GM23338 (cell line): ENCODE data around the gene GP5. TPM values are rescaled to one million over a fixed set of nuclear protein-coding genes. Genes with fewer than 3 reads are reported as not detected.

Experiments
- ATAC-seq: fragments of 200-7000 bp; cut with Tn5 transposase; 3 replicates; pipeline ENCODE4 v1.9.1; 2020
- DNase-seq: peaks from one replicate; pipeline ENCODE4 v3.0.0-alpha.2; 2015; ENCODE audit warnings: low spot score
- H2AFZ ChIP-seq: fragments of 200-600 bp; sonication (generic); 2 replicates; pipeline ENCODE4 v1.8.0; 2016; ENCODE audit warnings: antibody characterized with exemption, mild to moderate bottlenecking, moderate library complexity
- H3F3A ChIP-seq: fragments of 200-600 bp; sonication (generic); replicated peaks from 2 replicates; pipeline ENCODE4 v1.8.0; 2017; ENCODE audit warnings: antibody characterized with exemption, mixed run types, low read depth
- H3K27ac ChIP-seq: fragments of 200-600 bp; sonication (generic); 2 replicates; pipeline ENCODE4 v1.6.1; 2016; ENCODE audit warnings: low read depth
- H3K27me3 ChIP-seq: fragments of 200-600 bp; sonication (generic); 2 replicates; pipeline ENCODE4 v1.8.0; 2016; ENCODE audit warnings: mild to moderate bottlenecking, mixed run types, moderate library complexity; ENCODE audit not compliant: insufficient read depth
- H3K36me3 ChIP-seq: fragments of 200-600 bp; sonication (generic); 2 replicates; pipeline ENCODE4 v1.8.0; 2016; ENCODE audit warnings: mild to moderate bottlenecking; ENCODE audit not compliant: insufficient read depth
- H3K4me1 ChIP-seq: fragments of 200-600 bp; sonication (generic); 2 replicates; pipeline ENCODE4 v1.8.0; 2016; ENCODE audit warnings: mild to moderate bottlenecking, moderate library complexity; ENCODE audit not compliant: insufficient read depth
- H3K4me2 ChIP-seq: fragments of 200-600 bp; sonication (generic); 2 replicates; pipeline ENCODE4 v1.7.1; 2017; ENCODE audit warnings: mixed run types
- H3K4me3 ChIP-seq: fragments of 200-600 bp; sonication (generic); 2 replicates; pipeline ENCODE4 v1.6.1; 2016; ENCODE audit warnings: mixed run types
- H3K79me2 ChIP-seq: fragments of 200-600 bp; sonication (generic); replicated peaks from 2 replicates; pipeline ENCODE4 v1.8.0; 2017; ENCODE audit warnings: mild to moderate bottlenecking; ENCODE audit not compliant: insufficient read depth
- H3K9me2 ChIP-seq: fragments of 200-600 bp; sonication (generic); 2 replicates; pipeline ENCODE4 v1.8.0; 2017; ENCODE audit not compliant: insufficient read depth
- H4K20me1 ChIP-seq: fragments of 200-600 bp; sonication (generic); replicated peaks from 2 replicates; pipeline ENCODE4 v1.8.0; 2017; ENCODE audit warnings: mild to moderate bottlenecking; ENCODE audit not compliant: insufficient read depth
- H3K27ac Mint-ChIP-seq: 2 replicates; pipeline ENCODE4 v1.8.0; 2020; ENCODE audit warnings: inconsistent platforms, mild to moderate bottlenecking, moderate library complexity, mixed read lengths
- H3K27me3 Mint-ChIP-seq: 3 replicates; pipeline ENCODE4 v1.8.0; 2022; ENCODE audit warnings: low read depth, mild to moderate bottlenecking, moderate library complexity, mixed read lengths, inconsistent platforms; ENCODE audit not compliant: insufficient read depth, poor library complexity
- H3K36me3 Mint-ChIP-seq: 3 replicates; pipeline ENCODE4 v1.8.0; 2021; ENCODE audit warnings: low read depth, mild to moderate bottlenecking, inconsistent platforms, moderate library complexity, mixed read lengths
- H3K4me1 Mint-ChIP-seq: 3 replicates; pipeline ENCODE4 v1.8.0; 2020; ENCODE audit warnings: mild to moderate bottlenecking, inconsistent platforms, mixed read lengths
- H3K4me3 Mint-ChIP-seq: 3 replicates; pipeline ENCODE4 v1.8.0; 2021; ENCODE audit warnings: moderate library complexity, mild to moderate bottlenecking, inconsistent platforms, mixed read lengths
- H3K9me3 Mint-ChIP-seq: 3 replicates; pipeline ENCODE4 v1.8.0; 2020; ENCODE audit warnings: moderate library complexity, mild to moderate bottlenecking, inconsistent platforms, mixed read lengths
- ETS1 ChIP-seq: IDR thresholded peaks from 2 replicates; pipeline ENCODE4 v1.6.1; 2016; ENCODE audit warnings: antibody characterized with exemption
- EZH2 ChIP-seq: fragments of 200-600 bp; sonication (generic); IDR thresholded peaks from one replicate; pipeline ENCODE4 v1.8.0; 2017; ENCODE audit warnings: antibody characterized with exemption, mild to moderate bottlenecking, low read depth; ENCODE audit not compliant: unreplicated experiment
- EZH2phosphoT487 ChIP-seq: fragments of 200-600 bp; sonication (generic); IDR thresholded peaks from one replicate; pipeline ENCODE4 v1.8.1; 2018; ENCODE audit warnings: antibody characterized with exemption; ENCODE audit not compliant: unreplicated experiment
- JUNB ChIP-seq: IDR thresholded peaks from one replicate; pipeline ENCODE4 v1.6.1; 2016; ENCODE audit warnings: antibody characterized with exemption; ENCODE audit not compliant: unreplicated experiment
- NANOG ChIP-seq: IDR thresholded peaks from 2 replicates; pipeline ENCODE4 v1.6.1; 2016; ENCODE audit warnings: antibody characterized with exemption, borderline replicate concordance
- POLR2AphosphoS5 ChIP-seq: IDR thresholded peaks from 2 replicates; pipeline ENCODE4 v1.6.1; 2016; ENCODE audit warnings: antibody characterized with exemption, low read depth
- REST ChIP-seq: IDR thresholded peaks from one replicate; pipeline ENCODE4 v1.6.1; 2018; ENCODE audit warnings: antibody characterized with exemption; ENCODE audit not compliant: unreplicated experiment
- STAT1 ChIP-seq: IDR thresholded peaks from one replicate; pipeline ENCODE4 v1.6.1; 2016; ENCODE audit warnings: antibody characterized with exemption; ENCODE audit not compliant: unreplicated experiment
- ZNF331 ChIP-seq: fragments of 250-450 bp; sonication (Bioruptor Pico); IDR thresholded peaks from 2 replicates; pipeline ENCODE4 v1.5.0; 2020; ENCODE audit warnings: low read depth, mild to moderate bottlenecking, moderate library complexity
- polyA plus RNA-seq: library from polyadenylated mRNA; unstranded; fragments of >200 nt; fragmentation: Nextera tagmentation; extraction: Ambion mirVana; gene quantifications from 2 replicates; pipeline ENCODE4 v1.2.1, GENCODE V29; 2016
- total RNA-seq: library from RNA; depleted of rRNA; stranded (reverse); fragments of >200 nt; shearing (Covaris generic); gene quantifications from 2 replicates; pipeline ENCODE4 v1.2.3, GENCODE V29; 2014

GP5 gene
- total and polyA plus RNA-seq, 2 experiments from 2014 or later: 0.07 to 0.15 TPM

- TF ChIP-seq NANOG (no peak), ETS1 (no peak)
These were observed 44.8 kb downstream of the GP5 start (continued) for GRCh38 chr3:194354315-194354714.

GRCh38 chr3:194352667-194353246 is 46.3 kb downstream of the GP5 start:
- ATAC-seq (no peak), DNase-seq (no peak)
- Histone ChIP-seq H3K79me2 (no peaks in the 10 kb centered on the region), H3K4me2 (no peak overlapping the region), H3K4me3 (no peak overlapping the region), H3K4me1 (no peaks in the 10 kb centered on the region), H3K9me2 (no peaks in the 10 kb centered on the region), H3K27me3 (no peaks in the 10 kb centered on the region), H4K20me1 (no peaks in the 10 kb centered on the region), H3K36me3 (no peaks in the 10 kb centered on the region), H3F3A (no peaks in the 10 kb centered on the region), H3K27ac (no peak overlapping the region), H2AFZ (no peak overlapping the region)
- no peaks in the 10 kb centered on the region for H3K9me3 Mint-ChIP-seq
- no peaks in the 10 kb centered on the region for H3K36me3 Mint-ChIP-seq
- H3K4me1 Mint-ChIP-seq: no peaks in the 10 kb centered on the region; the same call in 2 of the 3 replicates
- H3K27me3 Mint-ChIP-seq: peaks cover 2% of the 10 kb centered on the region
- H3K4me3 Mint-ChIP-seq: no peak overlapping the region
- no peak for TF ChIP-seq JUNB
- no peak for TF ChIP-seq REST
- TF ChIP-seq EZH2phosphoT487: no peak
- TF ChIP-seq EZH2: no peak
- TF ChIP-seq POLR2AphosphoS5: no peak
- TF ChIP-seq NANOG: no peak
- TF ChIP-seq ZNF331 (CRISPR knock-in tag): no peak
- no peak for TF ChIP-seq STAT1
- H3K27ac Mint-ChIP-seq: no peak overlapping the region
